GM18909 (cell line): ENCODE data around the gene GABBR2.
"Not testable (repeated sequence)": the region's sequence is repeated elsewhere in the genome, so short reads cannot be mapped to it uniquely, and the experiment has no call there.

ENCODE experiments used
- ATAC-seq: cut with Tn5 transposase; IDR thresholded peaks from one replicate; pipeline ENCODE4 v1.9.1; 2021; ENCODE audit warnings: mild to moderate bottlenecking; ENCODE audit not compliant: unreplicated experiment, poor library complexity

The GABBR2 gene

GRCh38 chr9:98688710-98689495 is 19.8 kb downstream of the GABBR2 start:
- no peak for ATAC-seq

- ATAC-seq = no peak
Observed at GRCh38 chr9:98687911-98688310, 20.8 kb downstream of the GABBR2 start.

- no peak for ATAC-seq
Observed at GRCh38 chr9:98686961-98687855, 21.5 kb downstream of the GABBR2 start.

GRCh38 chr9:98684816-98685215 is 23.9 kb downstream of the GABBR2 start:
- ATAC-seq = not testable (repeated sequence)

- no peak for ATAC-seq
Observed at GRCh38 chr9:98678244-98678842, 30.4 kb downstream of the GABBR2 start.

- ATAC-seq = no peak
Observed at GRCh38 chr9:98673681-98674080, 35.1 kb downstream of the GABBR2 start.

- no peak for ATAC-seq
Observed at GRCh38 chr9:98667005-98667640, 41.6 kb downstream of the GABBR2 start.

- ATAC-seq = no peak
Observed at GRCh38 chr9:98665501-98665900, 43.2 kb downstream of the GABBR2 start.

- no peak for ATAC-seq
Observed at GRCh38 chr9:98660541-98660940, 48.2 kb downstream of the GABBR2 start.

GRCh38 chr9:98658951-98659351 is 49.8 kb downstream of the GABBR2 start:
- ATAC-seq = no peak

- ATAC-seq = no peak
Observed at GRCh38 chr9:98657897-98658296, 50.8 kb downstream of the GABBR2 start.

- no peak for ATAC-seq
Observed at GRCh38 chr9:98656511-98656910, 52.2 kb downstream of the GABBR2 start.

- not testable (repeated sequence) for ATAC-seq
Observed at GRCh38 chr9:98655428-98655827, 53.3 kb downstream of the GABBR2 start.

- ATAC-seq = no peak
Observed at GRCh38 chr9:98654247-98654646, 54.5 kb downstream of the GABBR2 start.

GRCh38 chr9:98652741-98653140 is 56.0 kb downstream of the GABBR2 start:
- no peak for ATAC-seq

- ATAC-seq = no peak
Observed at GRCh38 chr9:98652302-98652701, 56.4 kb downstream of the GABBR2 start.

GRCh38 chr9:98647236-98647635 is 61.5 kb downstream of the GABBR2 start:
- no peak for ATAC-seq

- no peak for ATAC-seq
Observed at GRCh38 chr9:98644011-98644410, 64.7 kb downstream of the GABBR2 start.

GRCh38 chr9:98642661-98643312 is 65.9 kb downstream of the GABBR2 start:
- no peak for ATAC-seq

GRCh38 chr9:98641695-98642094 is 67.0 kb downstream of the GABBR2 start:
- no peak for ATAC-seq
